GM19395 (cell line): Measurements from ENCODE around the gene FGF13.

Experiments
- ATAC-seq: cut with Tn5 transposase; IDR thresholded peaks from one replicate; pipeline ENCODE4 v1.9.1; 2021; ENCODE audit warnings: mild to moderate bottlenecking, moderate library complexity; ENCODE audit not compliant: unreplicated experiment

FGF13 gene

DNA sequence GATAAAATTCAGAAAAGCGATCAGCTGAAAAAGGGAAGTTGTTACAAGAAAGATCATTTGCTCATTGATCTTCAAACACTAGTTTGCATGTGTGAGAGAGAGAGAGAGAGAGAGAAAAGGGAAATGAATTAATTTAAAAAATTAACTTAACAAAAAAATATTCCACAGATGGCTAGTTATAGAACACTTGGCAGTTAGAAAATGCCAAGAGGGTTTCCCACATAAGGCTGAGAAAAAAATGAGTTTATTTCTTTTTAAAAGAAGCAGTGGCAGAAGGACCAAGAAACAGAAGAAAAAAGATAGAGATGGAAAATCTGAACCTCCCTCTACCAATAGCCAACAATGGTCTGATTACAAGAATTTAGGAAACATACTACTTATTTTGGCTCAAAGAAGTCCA is 47.1 kb downstream of the FGF13 start:
- ATAC-seq = no peak

DNA sequence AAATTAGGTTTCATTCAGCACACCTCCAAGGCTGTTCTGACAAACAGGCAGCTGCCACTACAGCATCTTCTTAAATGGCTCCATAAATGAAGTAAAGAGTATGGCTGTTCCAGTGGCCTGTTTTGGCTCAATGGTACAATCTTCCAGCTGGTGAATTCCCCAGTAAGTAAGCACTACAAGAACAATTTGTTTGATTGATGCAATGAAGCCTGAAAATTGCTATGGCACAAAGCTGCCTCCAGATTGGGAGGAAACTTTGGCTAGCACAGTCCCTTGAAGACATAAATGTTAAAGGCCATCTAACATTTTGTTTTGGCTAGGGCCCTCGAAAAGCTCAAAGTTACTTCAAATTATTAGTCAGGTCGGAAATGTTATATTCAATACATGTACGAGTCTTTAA is 47.5 kb downstream of the FGF13 start:
- ATAC-seq = no peak

DNA sequence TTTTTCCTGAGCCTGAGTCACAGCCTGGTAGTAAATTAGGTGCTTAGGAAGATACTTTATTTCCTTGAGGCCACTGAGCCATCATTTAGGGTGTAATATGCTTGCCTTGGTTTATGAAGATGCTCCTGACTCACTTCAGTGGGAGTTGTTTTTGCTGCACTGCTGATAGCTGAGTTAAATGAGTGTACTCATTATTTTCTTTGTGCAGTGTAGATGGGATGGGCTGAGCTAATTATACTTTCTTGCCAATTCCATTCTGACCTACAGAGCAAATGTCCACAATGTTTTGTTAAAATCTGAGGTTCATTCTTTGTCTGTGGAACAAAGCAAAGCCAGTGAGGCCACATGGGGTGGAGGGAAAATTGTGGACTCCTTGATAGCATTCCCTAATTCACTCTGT is 60.0 kb downstream of the FGF13 start:
- no peak for ATAC-seq

DNA sequence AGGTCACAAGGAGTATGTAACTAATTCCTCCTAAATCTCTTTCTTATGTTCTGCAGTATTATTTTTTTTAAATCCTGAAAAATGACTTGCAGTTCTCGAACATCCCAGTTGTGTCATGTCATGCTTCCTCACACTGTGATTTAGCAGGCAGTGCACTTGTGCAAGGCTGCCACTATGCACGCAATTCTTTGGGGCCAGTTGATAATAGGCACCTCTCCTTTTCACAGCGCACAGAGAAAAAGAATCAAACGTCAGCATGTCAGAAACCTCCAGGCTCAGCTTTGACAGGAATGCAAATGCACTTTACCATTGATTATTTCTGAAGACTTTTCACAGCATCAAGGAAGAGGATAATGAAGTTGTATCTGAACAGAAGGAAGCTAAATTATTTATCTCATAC is 62.9 kb downstream of the FGF13 start:
- no peak for ATAC-seq

DNA sequence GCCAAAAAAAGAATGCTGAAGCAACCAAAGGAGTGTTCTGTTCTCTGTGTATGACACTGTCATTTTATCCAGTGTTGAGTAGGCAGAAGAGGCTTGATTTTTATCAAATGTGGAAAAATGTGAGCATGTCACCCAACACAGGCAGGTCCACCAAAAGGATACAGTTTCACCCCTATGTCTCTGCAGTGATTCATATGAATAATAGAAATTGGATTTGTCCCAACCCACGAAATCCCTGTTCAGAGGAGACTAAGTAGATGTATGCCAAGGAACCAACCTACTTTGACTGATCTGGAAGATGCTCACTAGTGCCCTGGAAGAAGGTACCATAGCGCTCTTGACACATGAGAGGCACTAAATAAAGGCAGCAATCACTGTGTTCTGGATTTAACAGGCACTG is 72.5 kb downstream of the FGF13 start:
- no peak for ATAC-seq
